H4 (cell line): Measurements from ENCODE around the gene DNER. TPM values are rescaled to one million over a fixed set of nuclear protein-coding genes. Genes with fewer than 3 reads are reported as not detected.

Experiments used
- DNase-seq: peaks from one replicate; pipeline ENCODE4 v3.0.0-alpha.2; 2015; ENCODE audit warnings: low spot score
- total RNA-seq: library from RNA; depleted of rRNA; stranded (reverse); fragments of >200 nt; shearing (Covaris generic); gene quantifications from 2 replicates; pipeline ENCODE4 v1.2.3, GENCODE V29; 2014

Gene DNER
- total RNA-seq, 1 experiment from 2014 or later = 8.7 TPM

- no peak for DNase-seq
These were observed 270.6 kb downstream of the DNER start for GRCh38 chr2:229443546-229444268.

- DNase-seq = no peak
These were observed 271.2 kb downstream of the DNER start for GRCh38 chr2:229443141-229443540.

- DNase-seq = no peak
These were observed 275.8 kb downstream of the DNER start for GRCh38 chr2:229438430-229439159.

- no peak for DNase-seq
These were observed 276.9 kb downstream of the DNER start for GRCh38 chr2:229437467-229437866.

GRCh38 chr2:229434187-229434586 lies 280.2 kb downstream of the DNER start:
- DNase-seq = no peak

GRCh38 chr2:229433351-229433750 lies 281.0 kb downstream of the DNER start:
- no peak for DNase-seq

GRCh38 chr2:229431327-229431954 lies 282.9 kb downstream of the DNER start:
- peak; percentile 57 for DNase-seq

- DNase-seq = no peak
These were observed 284.8 kb downstream of the DNER start for GRCh38 chr2:229429589-229429988.

- no peak for DNase-seq
These were observed 287.9 kb downstream of the DNER start for GRCh38 chr2:229426464-229426863.

GRCh38 chr2:229425598-229425997 lies 288.8 kb downstream of the DNER start:
- no peak for DNase-seq

- no peak for DNase-seq
These were observed 292.3 kb downstream of the DNER start for GRCh38 chr2:229422063-229422462.

GRCh38 chr2:229419158-229419557 lies 295.2 kb downstream of the DNER start:
- no peak for DNase-seq

GRCh38 chr2:229417916-229418315 lies 296.4 kb downstream of the DNER start:
- DNase-seq = no peak

GRCh38 chr2:229417176-229417575 lies 297.2 kb downstream of the DNER start:
- no peak for DNase-seq

GRCh38 chr2:229416116-229416694 lies 298.1 kb downstream of the DNER start:
- DNase-seq = no peak

- DNase-seq = no peak
These were observed 299.7 kb downstream of the DNER start for GRCh38 chr2:229414631-229415030.

GRCh38 chr2:229412686-229413085 lies 301.7 kb downstream of the DNER start:
- no peak for DNase-seq

GRCh38 chr2:229410946-229411345 lies 303.4 kb downstream of the DNER start:
- no peak for DNase-seq

GRCh38 chr2:229410264-229410663 lies 304.1 kb downstream of the DNER start:
- DNase-seq = no peak

- DNase-seq = no peak
These were observed 304.6 kb downstream of the DNER start for GRCh38 chr2:229409751-229410181.

GRCh38 chr2:229408962-229409361 lies 305.4 kb downstream of the DNER start:
- no peak for DNase-seq

- peak; percentile 89 for DNase-seq
These were observed 306.0 kb downstream of the DNER start for GRCh38 chr2:229408356-229408755.
